ENCODE results near the gene HACD2.

DNA sequence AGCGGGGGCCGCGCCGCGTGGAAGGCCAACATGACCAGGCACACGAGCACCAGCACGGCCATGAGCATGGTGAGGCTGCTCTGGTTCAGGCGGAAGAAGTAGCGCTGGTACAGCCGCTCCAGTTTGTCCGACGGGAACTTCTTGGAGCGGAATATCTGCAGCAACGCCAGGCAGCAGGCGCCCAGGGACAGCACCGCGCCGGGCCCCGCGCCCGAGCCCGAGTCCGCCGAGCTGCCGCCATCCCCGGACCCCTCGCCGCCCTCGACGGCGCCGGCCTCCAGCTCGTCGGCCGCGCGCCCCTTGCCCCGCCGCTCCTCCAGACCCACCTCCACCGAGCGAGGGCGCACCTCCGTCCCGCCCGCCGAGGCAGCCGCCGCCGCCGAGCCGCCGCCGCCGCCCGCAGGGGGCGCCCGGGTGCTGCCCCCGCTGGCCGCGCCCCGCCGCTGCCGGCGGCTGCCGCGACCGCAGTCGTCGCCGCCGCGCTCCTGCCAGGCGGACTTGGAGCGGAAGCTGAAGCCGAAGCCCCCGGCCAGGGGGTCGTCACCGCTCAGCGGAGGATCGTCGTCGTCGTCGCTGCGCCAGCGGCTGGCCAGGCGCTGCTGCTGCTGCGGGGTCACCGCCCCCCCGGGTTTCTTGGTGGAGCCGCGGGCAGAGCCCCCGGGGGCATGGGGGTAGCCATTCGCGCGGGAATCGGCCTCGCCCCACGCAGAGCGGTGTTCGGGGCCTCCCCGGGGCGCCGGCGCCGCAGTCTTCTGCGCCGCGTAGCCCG lies 136.9 kb downstream of the HACD2 start:
- TF ChIP-seq, protein P1, sequence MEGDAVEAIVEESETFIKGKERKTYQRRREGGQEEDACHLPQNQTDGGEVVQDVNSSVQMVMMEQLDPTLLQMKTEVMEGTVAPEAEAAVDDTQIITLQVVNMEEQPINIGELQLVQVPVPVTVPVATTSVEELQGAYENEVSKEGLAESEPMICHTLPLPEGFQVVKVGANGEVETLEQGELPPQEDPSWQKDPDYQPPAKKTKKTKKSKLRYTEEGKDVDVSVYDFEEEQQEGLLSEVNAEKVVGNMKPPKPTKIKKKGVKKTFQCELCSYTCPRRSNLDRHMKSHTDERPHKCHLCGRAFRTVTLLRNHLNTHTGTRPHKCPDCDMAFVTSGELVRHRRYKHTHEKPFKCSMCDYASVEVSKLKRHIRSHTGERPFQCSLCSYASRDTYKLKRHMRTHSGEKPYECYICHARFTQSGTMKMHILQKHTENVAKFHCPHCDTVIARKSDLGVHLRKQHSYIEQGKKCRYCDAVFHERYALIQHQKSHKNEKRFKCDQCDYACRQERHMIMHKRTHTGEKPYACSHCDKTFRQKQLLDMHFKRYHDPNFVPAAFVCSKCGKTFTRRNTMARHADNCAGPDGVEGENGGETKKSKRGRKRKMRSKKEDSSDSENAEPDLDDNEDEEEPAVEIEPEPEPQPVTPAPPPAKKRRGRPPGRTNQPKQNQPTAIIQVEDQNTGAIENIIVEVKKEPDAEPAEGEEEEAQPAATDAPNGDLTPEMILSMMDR (IDR thresholded peaks at IDR 0.05) = no peak
- TF ChIP-seq ZFX (IDR thresholded peaks at IDR 0.05; ENCODE audit: borderline replicate concordance) = no peak
